ENCODE data around the gene SELENOH. TPM values are rescaled to one million over a fixed set of nuclear protein-coding genes. Genes with fewer than 3 reads are reported as not detected.
A peak's percentile ranks its signal among the peaks of the same experiment; 100 is the strongest.

Gene SELENOH
- total and polyA plus RNA-seq, 9 of the 15 experiments (the other 6 are each of a cell fraction or from before 2014, with no cell fraction given), result 16.6 to 299 (median 118) TPM

DNA sequence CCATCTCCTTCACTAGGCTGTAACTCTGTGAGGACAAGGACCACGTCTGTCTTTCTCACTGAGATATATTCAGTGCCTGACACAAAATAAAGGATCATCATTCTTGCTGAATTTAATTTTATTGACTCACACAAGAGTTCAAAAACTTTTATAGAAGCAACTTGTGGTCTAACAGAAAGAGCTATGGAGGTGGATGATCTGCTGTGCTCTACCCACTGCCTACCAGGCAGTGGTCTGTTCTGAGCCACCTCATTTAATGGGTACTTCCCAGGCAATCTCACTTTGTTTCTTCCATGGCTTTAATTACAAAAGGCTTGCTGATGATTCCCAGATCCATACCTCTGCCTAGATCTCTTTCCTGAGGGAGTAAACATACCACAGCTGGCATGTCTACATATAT lies 5.6 kb downstream of the SELENOH start:
- DNase-seq (ENCODE audit: extremely low read depth in 1 of 4, low spot score in 3 of 4) (no peak), ATAC-seq (no peak), FAIRE-seq (no peak)
- ChIA-PET POLR2A (interaction anchor here (0.6 to 2.7 kb wide), 5 partner anchors 10 to 387 kb away, joined by 3 to 13 read pairs (median 3); partner anchors contain the start of gene CTNND1), CTCF (ENCODE audit: low intra/inter-chr PET ratio) (no interaction called here)
- H4K20me1 ChIP-seq (replicated peaks; ENCODE audit: control insufficient read depth, insufficient read depth, low read length), result no peaks in the 10 kb centered on the region
- H3K9me3 ChIP-seq (replicated peaks; ENCODE audit: control insufficient read depth, insufficient read depth, low read depth, low read length), result no peaks in the 10 kb centered on the region
- no peaks in the 10 kb centered on the region for H3K27me3 ChIP-seq (ENCODE audit: control insufficient read depth in 2 of 2, insufficient read depth in 2 of 2, low read length in 2 of 2)
- H3K4me3 ChIP-seq, result no peak overlapping the region
- peaks cover 0 to 17% of the 10 kb centered on the region in 2 experiments; a peak in 3 of 5 replicates for H3K4me1 ChIP-seq (replicated peaks in 1 of 2; ENCODE audit: control insufficient read depth in 2 of 2, insufficient read depth in 2 of 2, low read length in 2 of 2)
- no peak for TF ChIP-seq ZNF146 (CRISPR knock-in tag; IDR thresholded peaks at IDR 0.05; ENCODE audit: unreplicated experiment)
- TF ChIP-seq KLF10 (CRISPR knock-in tag; IDR thresholded peaks at IDR 0.05), result no peak
- TF ChIP-seq SRF (CRISPR knock-in tag; IDR thresholded peaks at IDR 0.05), result no peak
- no peak for TF ChIP-seq NFE2 (IDR thresholded peaks at IDR 0.05; ENCODE audit: low read depth)
- no peak for TF ChIP-seq SUPT5H (IDR thresholded peaks at IDR 0.05)
- in situ Hi-C loops (cut with MboI) (loop anchor here (5.0 kb wide), 1 partner anchor 45 kb away; no protein-coding TSS in a partner anchor), intact Hi-C loops (cut with micrococcal nuclease) (no loop called here)
- BruUV-seq (replicated peaks), result no TSS peak
- H3K36me3 ChIP-seq (ENCODE audit: control insufficient read depth, insufficient read depth, low read length), result peaks cover 43% of the 10 kb centered on the region
- H3K79me2 ChIP-seq (ENCODE audit: control insufficient read depth, insufficient read depth, low read length), result peaks cover 18% of the 10 kb centered on the region
- no peak overlapping the region for H3K4me2 ChIP-seq (ENCODE audit: insufficient read depth, low read length)
- no peak overlapping the region for H3K9ac ChIP-seq (ENCODE audit: insufficient read depth in 1 of 2, low read depth in 2 of 2, low read length in 2 of 2)
- H3K27ac ChIP-seq (ENCODE audit: extremely low read depth, low read depth, low read length), result no peak overlapping the region
- no peak overlapping the region for H2AFZ ChIP-seq (ENCODE audit: low read depth, low read length)
- 89% methylated on average over 1 of the region's 1 CpG for WGBS (ENCODE audit: insufficient coverage, low coverage, missing lambda C conversion rate)
- no peaks in the 10 kb centered on the region for H3K9me1 ChIP-seq (ENCODE audit: control insufficient read depth, insufficient read depth, low read length)

DNA sequence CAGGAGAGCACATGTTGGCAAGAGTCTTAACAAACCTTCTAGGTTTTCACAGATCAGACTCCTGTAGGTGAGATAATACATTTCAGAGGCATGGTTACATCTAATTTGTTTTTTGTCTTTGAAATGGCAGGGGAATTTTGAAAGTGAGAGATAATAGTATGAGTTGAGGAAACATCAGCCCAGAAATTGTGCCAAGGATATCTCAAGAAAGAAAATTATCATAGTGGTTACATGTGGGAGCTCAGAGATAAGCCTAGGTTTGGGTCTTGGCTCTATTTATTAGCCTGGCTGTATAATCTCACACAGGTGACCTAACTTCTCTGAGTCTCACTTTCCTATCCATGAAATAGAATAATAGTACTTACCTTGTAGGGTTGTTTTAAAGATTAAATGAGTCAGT lies 9.9 kb downstream of the SELENOH start:
- Histone ChIP-seq H3K9ac (ENCODE audit: insufficient read depth in 1 of 2, low read depth in 2 of 2, low read length in 2 of 2) (no peak overlapping the region), H3K36me3 (ENCODE audit: control insufficient read depth, insufficient read depth, low read length) (peaks cover 3% of the 10 kb centered on the region; the same call in 1 of the 3 replicates), H3K79me2 (ENCODE audit: control insufficient read depth, insufficient read depth, low read length) (no peaks in the 10 kb centered on the region), H3K27me3 (ENCODE audit: control insufficient read depth in 2 of 2, insufficient read depth in 2 of 2, low read length in 2 of 2) (no peaks in the 10 kb centered on the region), H2AFZ (ENCODE audit: low read depth, low read length) (no peak overlapping the region), H3K9me3 (replicated peaks; ENCODE audit: control insufficient read depth, insufficient read depth, low read depth, low read length) (no peaks in the 10 kb centered on the region), H3K4me3 (no peak overlapping the region), H3K9me1 (ENCODE audit: control insufficient read depth, insufficient read depth, low read length) (no peaks in the 10 kb centered on the region), H3K4me2 (ENCODE audit: insufficient read depth, low read length) (no peak overlapping the region), H4K20me1 (replicated peaks; ENCODE audit: control insufficient read depth, insufficient read depth, low read length) (no peaks in the 10 kb centered on the region), H3K27ac (ENCODE audit: extremely low read depth, low read depth, low read length) (peak overlapping the region; percentile 6; the same call in 1 of the 3 replicates), H3K4me1 (replicated peaks in 1 of 2; ENCODE audit: control insufficient read depth in 2 of 2, insufficient read depth in 2 of 2, low read length in 2 of 2) (peaks cover 0 to 11% of the 10 kb centered on the region in 2 experiments; a peak in 2 of 5 replicates)
- CTCF ChIA-PET (ENCODE audit: low intra/inter-chr PET ratio), result interaction anchor here (1.2 kb wide), 1 partner anchor 49 kb away, joined by 5 read pairs; no protein-coding TSS in a partner anchor
- ATAC-seq, result peak; percentile 45
- no peak for FAIRE-seq
- POLR2A ChIA-PET, result interaction anchor here (0.5 to 3.2 kb wide), 6 partner anchors 9 to 53 kb away, joined by 3 to 25 read pairs (median 4); partner anchors contain the start of genes CTNND1 and SELENOH
- DNase-seq (ENCODE audit: extremely low read depth in 1 of 4, low spot score in 3 of 4), result no peak
- in situ Hi-C loops (cut with MboI) (no loop called here), intact Hi-C loops (cut with micrococcal nuclease) (loop anchor here (1.0 kb wide), 1 partner anchor 49 kb away; no protein-coding TSS in a partner anchor)
- BruUV-seq (replicated peaks), result no TSS peak
- TF ChIP-seq, protein P1, sequence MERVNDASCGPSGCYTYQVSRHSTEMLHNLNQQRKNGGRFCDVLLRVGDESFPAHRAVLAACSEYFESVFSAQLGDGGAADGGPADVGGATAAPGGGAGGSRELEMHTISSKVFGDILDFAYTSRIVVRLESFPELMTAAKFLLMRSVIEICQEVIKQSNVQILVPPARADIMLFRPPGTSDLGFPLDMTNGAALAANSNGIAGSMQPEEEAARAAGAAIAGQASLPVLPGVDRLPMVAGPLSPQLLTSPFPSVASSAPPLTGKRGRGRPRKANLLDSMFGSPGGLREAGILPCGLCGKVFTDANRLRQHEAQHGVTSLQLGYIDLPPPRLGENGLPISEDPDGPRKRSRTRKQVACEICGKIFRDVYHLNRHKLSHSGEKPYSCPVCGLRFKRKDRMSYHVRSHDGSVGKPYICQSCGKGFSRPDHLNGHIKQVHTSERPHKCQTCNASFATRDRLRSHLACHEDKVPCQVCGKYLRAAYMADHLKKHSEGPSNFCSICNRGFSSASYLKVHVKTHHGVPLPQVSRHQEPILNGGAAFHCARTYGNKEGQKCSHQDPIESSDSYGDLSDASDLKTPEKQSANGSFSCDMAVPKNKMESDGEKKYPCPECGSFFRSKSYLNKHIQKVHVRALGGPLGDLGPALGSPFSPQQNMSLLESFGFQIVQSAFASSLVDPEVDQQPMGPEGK (CRISPR knock-in tag; IDR thresholded peaks at IDR 0.05; ENCODE audit: borderline replicate concordance), result no peak
- TF ChIP-seq ZNF324 (CRISPR knock-in tag; IDR thresholded peaks at IDR 0.05) (no peak), ZNF3 (CRISPR knock-in tag; IDR thresholded peaks at IDR 0.05) (no peak), ZNF507 (tag; conservative IDR thresholded peaks at IDR 0.05) (no peak), NCOA6 (IDR thresholded peaks at IDR 0.05) (no peak), HMG20A (CRISPR knock-in tag; conservative IDR thresholded peaks at IDR 0.05) (no peak), TCF3 (CRISPR knock-in tag; IDR thresholded peaks at IDR 0.05) (peak; percentile 30; the same call in 1 of the 2 replicates), HNRNPL (IDR thresholded peaks at IDR 0.05; ENCODE audit: low read depth, low read length) (no peak), ARID1B (IDR thresholded peaks at IDR 0.05) (peak; percentile 33), FOXA3 (CRISPR knock-in tag; conservative IDR thresholded peaks at IDR 0.05 in 1 of 2, IDR thresholded peaks at IDR 0.05 in 1 of 2) (no peak), CBFA2T2 (conservative IDR thresholded peaks at IDR 0.05) (0 out of 2 replicates have a peak, but pooled peaks have one; percentile 16), NFIX (CRISPR knock-in tag; IDR thresholded peaks at IDR 0.05; ENCODE audit: low read depth) (no peak)

All from K562 (cell line).